ENCODE data around the gene SPINK7. TPM values are rescaled to one million over a fixed set of nuclear protein-coding genes. Genes with fewer than 3 reads are reported as not detected.

Gene SPINK7
- total RNA-seq, 1 donor from 2014 or later, result not detected

DNA sequence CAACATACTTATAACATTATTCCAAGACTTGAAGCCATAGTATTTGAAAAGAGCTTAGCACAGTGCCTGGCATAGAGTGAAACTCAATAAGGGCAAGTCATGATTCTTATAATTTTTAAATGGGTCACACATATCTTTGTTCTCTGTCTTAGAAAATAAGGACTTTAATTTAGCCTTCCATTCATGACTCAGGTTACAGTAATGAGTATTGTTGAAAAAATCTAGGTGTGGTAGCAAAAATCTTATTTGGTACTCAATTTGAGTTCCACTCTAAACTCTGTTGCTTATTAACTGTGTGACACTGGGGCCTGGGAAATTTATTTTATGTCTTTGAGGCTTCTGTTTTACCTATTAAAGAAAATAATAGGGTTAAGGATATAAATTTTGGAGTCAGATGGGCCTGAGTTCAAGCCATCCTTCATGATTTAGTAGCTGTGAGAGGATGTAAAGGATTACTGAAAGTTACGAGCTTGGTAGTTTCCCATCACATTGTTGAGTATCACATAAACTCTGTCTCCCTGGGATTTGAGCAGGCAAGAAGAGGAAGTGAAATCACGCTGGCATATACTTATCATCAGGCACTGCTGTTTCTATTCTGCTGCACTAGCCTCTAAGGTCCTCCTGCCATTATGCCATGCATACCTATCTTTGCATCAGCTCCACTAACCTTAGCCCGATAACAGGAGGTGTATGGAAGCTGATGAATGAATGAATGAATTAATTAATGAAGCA is 24.6 kb downstream of the SPINK7 start:
- H3K9me3 ChIP-seq, result no peaks in the 10 kb centered on the region
- intact Hi-C loops (cut with DNase I), result no loop called here

DNA sequence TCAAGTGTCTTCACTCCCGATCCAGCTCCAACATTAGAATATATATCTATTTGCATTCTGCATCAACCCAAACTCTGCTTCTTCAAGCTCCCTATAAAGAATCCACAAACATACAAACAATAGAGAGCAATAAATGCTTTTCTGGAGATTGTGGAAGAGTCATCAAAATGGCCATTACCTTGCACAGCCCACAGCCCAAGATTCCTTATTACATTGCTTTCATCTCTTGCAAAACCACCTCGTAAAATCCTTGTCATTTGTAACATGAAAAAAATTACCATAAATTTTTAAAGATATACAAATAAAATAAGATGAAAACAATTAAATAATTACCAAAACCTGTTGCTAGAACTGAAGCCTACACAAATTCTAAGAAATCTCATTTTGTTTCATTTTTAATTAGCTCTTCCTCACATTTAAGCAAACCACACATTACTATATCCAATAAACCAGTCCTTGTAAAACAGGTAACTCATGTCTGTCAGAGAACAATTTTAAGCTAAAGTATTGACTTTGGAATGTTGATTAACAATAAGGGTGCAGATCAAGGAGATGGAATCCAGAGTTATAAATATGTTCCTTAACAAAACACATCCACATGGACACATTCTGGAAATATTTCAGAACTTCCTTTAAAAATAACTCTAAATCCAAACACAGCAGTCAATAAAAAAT is 30.3 kb downstream of the SPINK7 start:
- no peak for DNase-seq (ENCODE audit: low spot score in 2 of 2)
- TF ChIP-seq, protein P1, sequence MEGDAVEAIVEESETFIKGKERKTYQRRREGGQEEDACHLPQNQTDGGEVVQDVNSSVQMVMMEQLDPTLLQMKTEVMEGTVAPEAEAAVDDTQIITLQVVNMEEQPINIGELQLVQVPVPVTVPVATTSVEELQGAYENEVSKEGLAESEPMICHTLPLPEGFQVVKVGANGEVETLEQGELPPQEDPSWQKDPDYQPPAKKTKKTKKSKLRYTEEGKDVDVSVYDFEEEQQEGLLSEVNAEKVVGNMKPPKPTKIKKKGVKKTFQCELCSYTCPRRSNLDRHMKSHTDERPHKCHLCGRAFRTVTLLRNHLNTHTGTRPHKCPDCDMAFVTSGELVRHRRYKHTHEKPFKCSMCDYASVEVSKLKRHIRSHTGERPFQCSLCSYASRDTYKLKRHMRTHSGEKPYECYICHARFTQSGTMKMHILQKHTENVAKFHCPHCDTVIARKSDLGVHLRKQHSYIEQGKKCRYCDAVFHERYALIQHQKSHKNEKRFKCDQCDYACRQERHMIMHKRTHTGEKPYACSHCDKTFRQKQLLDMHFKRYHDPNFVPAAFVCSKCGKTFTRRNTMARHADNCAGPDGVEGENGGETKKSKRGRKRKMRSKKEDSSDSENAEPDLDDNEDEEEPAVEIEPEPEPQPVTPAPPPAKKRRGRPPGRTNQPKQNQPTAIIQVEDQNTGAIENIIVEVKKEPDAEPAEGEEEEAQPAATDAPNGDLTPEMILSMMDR (IDR thresholded peaks at IDR 0.05), result no peak
- Histone ChIP-seq H3K4me3 (no peak overlapping the region), H3K4me1 (peaks cover 0 to 4% of the 10 kb centered on the region in 2 donors), H3K27ac (no peak overlapping the region), H3K9me3 (no peaks in the 10 kb centered on the region), H3K27me3 (no peaks in the 10 kb centered on the region), H3K36me3 (no peaks in the 10 kb centered on the region)
- intact Hi-C loops (cut with DNase I), result no loop called here

More for the DNA sequence above, 24.6 kb downstream of the SPINK7 start:
- Histone ChIP-seq H3K36me3 (no peaks in the 10 kb centered on the region), H3K27me3 (no peaks in the 10 kb centered on the region), H3K4me3 (no peak overlapping the region), H3K4me1 (no peaks in the 10 kb centered on the region), H3K27ac (no peak overlapping the region)
- TF ChIP-seq, protein P1 (IDR thresholded peaks at IDR 0.05), result no peak
- no peak for DNase-seq (ENCODE audit: low spot score in 2 of 2)

DNA sequence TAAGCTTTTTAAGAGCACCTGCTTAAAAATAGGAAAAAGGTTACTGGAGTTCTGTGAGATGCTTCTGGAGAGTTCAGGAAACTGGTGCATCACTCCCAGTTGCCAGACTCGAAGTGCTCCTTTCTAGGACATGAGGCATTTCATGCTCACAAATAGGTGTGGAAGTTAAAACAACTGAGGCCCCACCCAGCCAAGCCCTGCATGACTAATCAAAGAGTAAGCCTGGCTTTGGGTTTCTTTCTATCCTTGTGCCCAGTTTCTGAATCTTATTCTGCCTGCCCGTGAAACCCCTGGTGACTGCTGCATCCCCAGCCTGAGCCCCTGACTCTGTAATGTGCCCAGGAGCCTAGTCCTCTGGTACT is 30.8 kb downstream of the SPINK7 start:
- intact Hi-C loops (cut with DNase I), result no loop called here
- H3K27me3 ChIP-seq, result no peaks in the 10 kb centered on the region
- peaks cover 0 to 4% of the 10 kb centered on the region in 2 donors for H3K4me1 ChIP-seq
- TF ChIP-seq, protein P1 (IDR thresholded peaks at IDR 0.05), result no peak
- H3K4me3 ChIP-seq, result no peak overlapping the region
- H3K27ac ChIP-seq, result no peak overlapping the region
- no peak for DNase-seq (ENCODE audit: low spot score in 2 of 2)
- no peaks in the 10 kb centered on the region for H3K9me3 ChIP-seq
- H3K36me3 ChIP-seq, result no peaks in the 10 kb centered on the region

DNA sequence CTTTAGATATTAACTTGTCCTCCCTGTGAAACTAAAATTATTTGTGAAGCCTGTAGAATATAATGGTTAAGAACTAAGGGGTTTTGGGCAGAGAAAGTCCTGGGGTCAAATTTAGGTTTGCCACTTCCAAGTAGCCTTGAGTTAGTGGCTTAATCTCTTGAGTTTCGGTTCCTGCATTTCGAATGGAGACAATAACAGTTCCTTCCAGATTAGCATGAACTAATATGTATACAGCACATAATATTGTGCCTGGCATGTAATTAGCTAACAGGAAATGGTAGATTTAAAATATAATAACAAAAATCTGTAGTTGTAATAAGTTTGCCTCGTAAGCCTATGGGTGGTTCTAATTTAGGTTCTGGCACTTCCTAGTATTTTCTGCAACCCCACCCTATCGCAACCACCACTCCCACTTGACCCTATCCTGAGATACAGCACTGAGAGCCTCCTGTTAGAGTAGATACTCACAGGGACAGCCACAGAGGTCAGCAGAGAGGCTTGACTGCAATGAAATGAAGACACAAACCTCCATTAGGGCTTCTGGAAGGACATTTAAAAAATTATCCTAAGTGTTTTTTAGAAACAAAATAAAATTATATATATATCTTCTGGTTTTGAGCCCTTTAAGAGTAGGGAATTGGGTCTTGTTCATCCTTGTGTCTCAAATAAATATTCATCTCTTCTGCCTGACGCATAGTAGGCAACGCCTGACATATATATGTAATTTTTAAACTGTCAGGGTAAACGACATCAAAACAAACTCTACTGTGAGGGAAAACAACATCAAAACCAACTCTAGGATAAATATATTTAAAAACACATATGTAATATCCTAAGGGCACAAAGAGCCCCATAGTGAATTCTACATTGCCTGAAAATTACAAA is 31.6 kb downstream of the SPINK7 start:
- TF ChIP-seq, protein P1 (IDR thresholded peaks at IDR 0.05), result no peak
- Histone ChIP-seq H3K9me3 (no peaks in the 10 kb centered on the region), H3K4me3 (no peak overlapping the region), H3K27ac (no peak overlapping the region), H3K36me3 (no peaks in the 10 kb centered on the region), H3K4me1 (peaks cover 0 to 4% of the 10 kb centered on the region in 2 donors), H3K27me3 (no peaks in the 10 kb centered on the region)
- DNase-seq (ENCODE audit: low spot score in 2 of 2), result no peak
- intact Hi-C loops (cut with DNase I), result no loop called here

DNA sequence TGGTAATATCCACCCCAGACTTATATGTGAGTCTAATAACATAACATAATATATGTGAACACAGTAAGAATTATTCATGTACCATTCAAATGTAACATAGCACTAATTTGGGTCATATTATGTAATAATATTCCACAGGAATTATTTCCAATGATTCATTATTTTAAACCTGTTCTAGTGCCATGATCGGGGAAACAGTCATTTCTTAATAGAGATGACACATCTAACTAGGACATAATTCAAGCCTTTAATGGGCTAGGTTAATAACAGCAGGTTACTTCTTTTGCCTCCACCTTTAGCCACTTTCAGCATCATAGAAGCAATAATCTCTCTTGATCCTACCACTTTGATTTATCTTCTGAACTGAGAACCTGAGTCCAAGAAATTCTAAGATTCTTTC is 35.5 kb downstream of the SPINK7 start:
- no peaks in the 10 kb centered on the region for H3K27me3 ChIP-seq
- DNase-seq (ENCODE audit: low spot score in 2 of 2), result no peak
- TF ChIP-seq, protein P1 (IDR thresholded peaks at IDR 0.05), result no peak

More for the DNA sequence above, 35.5 kb downstream of the SPINK7 start:
- intact Hi-C loops (cut with DNase I), result no loop called here
- Histone ChIP-seq H3K27ac (no peak overlapping the region), H3K4me1 (peaks cover 0 to 4% of the 10 kb centered on the region in 2 donors), H3K9me3 (no peaks in the 10 kb centered on the region), H3K36me3 (no peaks in the 10 kb centered on the region), H3K4me3 (no peak overlapping the region)
